Activated CD8-positive, alpha-beta memory T cell treated with anti-CD3 and anti-CD28 coated beads, Interleukin-2, amount 50 U/mL, for 24 hours (primary cell): Measurements from ENCODE around the gene UBE2D3.
A peak's percentile ranks its signal among the peaks of the same experiment; 100 is the strongest.
"Not testable (repeated sequence)": the region's sequence is repeated elsewhere in the genome, so short reads cannot be mapped to it uniquely, and the experiment has no call there.

Experiments
- DNase-seq: peaks from one replicate; pipeline ENCODE4 v3.0.0-alpha.2; 2020; ENCODE audit errors: extremely low read depth

UBE2D3 gene

DNA sequence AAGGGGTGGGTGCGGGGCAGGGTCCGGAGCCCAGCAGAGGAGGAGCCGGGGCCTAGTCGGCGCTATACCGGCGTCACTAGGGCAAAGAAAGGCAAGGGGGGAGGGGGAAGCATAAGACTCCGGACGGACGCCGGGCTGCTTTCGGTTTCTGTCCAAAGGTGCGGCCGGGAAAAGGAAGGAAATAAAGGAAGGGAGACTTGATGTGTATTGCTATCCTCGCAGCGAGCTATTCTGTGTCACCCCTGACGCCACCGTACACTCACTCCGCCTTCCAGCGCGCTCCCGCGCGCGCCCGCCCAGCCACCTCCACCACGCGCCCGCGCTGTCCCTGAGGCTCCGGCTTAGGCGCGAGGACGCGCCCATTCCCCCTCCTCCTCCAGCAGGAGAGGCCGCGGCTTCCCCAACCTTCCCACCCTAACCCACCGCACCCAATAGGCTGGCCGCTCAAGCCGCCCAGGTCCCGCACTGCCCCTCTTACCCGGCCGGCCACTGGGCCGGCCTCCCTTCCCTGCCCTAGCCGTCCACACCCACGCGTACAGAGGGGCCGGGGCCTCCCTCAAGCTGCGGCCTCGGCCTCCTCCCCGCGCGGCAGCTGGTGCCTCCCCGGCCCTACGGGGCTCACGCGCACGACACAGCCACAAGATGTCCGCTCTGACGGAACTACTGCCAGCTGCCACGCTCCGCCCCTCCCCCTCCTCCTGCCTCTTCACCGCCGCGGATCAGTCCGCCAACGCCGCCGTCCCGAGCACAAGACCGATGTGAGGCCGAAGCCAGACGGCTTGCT is at the start of gene UBE2D3:
TSS of gene UBE2D3 (minus strand) at position 662 of the 784 bp plus-strand sequence. CDS start 1,043 bp downstream, outside the sequence.
- peak; percentile 89 for DNase-seq

DNA sequence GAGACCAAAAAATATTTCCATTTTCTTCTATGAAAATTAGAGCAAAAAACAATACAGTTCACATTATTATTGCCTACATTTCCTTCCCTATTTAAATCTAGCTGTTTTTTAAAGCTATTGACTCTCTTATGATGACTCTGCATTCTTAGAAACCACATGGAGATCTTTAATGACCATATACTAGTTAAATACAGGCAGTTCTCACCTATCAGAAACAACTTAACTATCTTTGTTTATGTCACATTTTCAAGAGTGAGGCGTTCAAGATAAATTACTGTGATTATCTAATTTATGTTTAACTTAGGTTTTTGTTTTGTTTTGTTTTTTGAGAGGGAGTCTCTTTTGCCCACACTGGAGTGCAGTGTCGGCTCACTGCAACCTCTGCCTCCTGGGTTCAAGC is 44.4 kb upstream of the UBE2D3 start:
- DNase-seq: no peak

DNA sequence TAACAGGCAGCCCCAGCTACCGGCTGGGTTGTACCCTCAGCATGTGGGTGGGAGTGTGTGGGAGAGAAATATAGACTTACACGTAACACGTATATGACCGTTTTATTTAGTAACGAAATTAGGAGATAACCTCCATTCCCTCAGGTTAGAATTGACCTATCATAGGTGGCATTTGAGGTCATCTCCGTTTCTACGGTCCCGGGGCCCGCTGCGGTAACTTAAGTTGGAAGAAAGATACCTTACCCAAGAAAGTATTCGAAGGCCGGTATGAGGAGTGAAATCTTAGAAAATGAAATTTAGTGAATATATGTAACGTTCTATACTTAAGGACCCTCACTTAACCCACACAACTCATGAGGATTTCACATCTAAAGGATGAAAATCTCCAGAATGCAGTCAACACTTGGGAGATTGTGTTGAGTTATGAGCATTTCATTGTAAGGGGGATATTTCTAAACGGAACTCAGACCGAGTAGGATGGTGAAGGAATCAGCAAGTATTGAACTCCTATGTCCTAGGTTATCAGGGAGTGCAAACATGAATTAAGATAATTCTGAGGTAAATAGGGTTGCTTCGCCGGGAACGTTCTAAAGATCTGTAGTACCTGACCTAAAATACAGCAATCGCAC is 42.3 kb upstream of the UBE2D3 start:
- DNase-seq: peak; percentile 13

DNA sequence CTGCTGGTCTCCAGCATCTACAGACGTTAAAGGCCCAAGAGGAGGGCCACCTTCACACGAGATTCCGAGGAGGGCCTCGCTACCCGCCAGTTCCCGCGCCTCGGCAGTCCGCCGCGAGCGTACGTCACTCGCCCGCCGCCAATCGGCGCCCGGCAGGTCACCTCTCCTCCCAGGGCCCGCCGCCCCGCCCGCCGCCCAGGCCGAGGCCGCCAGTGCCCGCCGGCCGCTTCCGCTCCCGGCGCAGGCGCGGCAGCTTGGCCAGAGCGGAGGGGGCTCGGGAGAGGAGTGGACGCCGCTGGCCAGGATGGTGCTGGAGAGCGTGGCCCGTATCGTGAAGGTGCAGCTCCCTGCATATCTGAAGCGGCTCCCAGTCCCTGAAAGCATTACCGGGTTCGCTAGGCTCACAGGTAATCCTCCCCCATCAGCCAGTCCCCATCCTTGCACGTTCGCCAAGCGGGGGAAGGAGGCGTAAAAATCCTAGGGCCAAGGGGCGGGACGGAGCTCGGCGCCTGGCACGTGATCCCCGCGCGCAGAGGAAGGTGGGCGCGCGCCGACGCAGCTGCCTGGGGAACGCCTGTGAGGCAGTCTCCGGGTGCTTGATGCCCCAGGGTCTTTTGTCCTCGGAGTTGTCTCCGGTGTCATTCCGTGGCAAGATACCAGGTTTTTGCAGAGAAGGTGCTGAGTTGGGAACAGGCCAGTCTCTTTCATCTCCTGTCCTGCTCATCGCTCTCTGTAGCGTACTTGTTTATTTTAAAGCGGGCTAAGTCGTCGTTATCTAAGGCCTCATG is 41.6 kb upstream of the UBE2D3 start, which contains the start of gene CISD2:
TSS of gene CISD2 (plus strand) at position 212 of the 788 bp plus-strand sequence. CDS start at position 305, 93 bp downstream.
- peak; percentile 81 for DNase-seq

DNA sequence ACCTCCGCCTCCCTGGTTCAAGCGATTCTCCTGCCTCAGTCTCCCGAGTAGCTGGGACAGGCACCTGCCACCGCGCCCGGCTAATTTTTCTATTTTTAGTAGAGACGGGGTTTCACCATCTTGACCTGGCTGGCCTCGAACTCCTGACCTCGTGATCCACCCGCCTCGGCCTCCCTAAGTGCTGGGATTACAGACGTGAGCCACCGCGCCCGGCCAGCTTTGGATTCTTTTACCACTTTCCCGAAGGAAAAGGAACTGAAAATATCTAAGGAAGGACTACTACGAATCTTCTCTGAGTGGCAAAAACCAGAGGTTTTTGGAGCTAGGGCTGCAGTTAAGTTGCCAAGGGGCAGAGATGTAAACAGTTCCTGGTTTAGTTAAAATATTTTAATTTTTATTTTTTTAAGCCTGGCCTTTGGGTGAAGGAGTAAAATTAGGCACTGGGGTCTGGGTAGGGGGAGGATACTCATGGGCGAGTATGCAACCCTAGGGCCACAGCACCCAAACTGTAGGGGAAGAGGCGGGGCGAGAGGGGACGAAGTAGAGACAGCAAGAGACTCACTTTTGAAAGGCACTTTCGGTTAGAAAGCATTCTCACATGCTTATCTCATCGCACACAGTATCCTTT is 40.9 kb upstream of the UBE2D3 start:
- no peak for DNase-seq

DNA sequence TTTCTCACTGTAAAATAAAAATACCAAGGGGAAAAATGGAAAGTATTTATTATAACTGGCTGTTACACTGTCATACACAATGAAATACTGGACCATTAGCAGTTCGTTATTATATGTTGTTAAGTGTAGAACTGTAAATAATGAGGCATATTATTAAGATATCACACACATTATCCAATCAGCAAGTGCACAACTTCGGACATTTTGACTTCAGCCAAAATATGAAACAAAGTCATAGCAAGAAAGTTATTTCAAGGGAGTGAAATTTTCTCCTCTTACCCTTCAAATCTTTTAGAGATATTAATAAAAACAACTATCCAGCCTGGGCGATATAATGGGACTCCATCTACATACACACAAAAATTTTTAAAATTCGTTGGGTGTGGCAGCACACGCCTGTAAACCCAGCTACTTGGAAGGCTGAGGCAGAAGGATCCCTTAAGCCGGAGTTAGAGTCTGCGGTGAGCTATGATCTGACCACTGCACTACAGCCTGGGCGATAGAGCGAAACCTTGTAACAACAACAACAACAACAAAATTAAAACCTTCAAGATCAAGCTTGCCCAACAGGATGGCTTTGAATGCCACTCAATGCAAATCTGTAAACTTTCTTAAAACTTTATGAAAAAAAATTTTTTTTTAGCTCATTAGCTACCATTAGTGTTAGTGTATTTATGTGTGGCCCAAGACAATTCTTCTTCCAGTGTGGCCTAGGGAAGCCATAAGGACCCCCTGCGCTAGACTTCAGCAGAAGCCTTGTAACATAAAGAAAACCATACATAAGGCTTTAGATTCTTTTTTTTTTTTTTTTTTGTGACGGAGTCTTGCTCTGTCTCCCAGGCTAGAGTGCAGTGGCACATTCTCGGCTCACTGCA is 40.2 kb upstream of the UBE2D3 start:
- DNase-seq: no peak

DNA sequence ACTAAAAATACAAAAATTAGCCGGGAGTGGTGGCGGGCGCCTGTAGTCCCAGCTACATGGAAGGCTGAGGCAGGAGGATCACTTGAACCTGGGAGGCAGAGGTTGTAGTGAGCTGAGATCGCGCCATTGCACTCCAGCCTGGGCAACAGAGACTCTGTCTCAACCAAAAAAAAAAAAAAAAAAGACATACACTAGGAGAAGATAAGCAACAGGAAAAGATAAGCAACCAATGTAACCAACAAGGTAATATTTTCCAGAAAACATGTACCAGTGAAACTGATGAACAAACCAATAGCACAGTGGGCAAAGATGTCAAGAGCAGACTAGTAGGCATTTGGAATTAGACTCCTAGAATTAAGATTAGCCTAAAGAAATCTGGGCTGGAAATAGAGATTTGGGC is 38.0 kb upstream of the UBE2D3 start:
- not testable (repeated sequence) for DNase-seq

DNA sequence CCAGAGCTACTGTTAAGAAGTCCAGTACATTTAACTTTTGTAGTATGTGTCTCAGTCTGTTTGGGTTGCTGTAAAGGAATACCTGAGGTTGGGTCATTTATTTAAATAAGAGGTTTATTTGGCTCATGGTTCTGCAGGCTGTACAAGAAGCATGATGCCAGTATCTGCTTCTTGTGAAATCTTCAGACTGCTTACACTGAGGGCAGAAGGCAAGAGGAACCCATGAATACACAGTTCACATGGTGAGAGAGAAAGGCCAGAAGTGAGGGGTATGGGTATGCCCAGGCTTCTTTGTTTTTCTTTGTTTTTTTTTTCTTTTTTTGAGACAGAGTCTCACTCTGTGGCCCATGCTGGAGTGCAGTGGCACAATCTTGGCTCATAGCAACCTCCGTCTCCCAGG is 35.4 kb upstream of the UBE2D3 start:
- no peak for DNase-seq

DNA sequence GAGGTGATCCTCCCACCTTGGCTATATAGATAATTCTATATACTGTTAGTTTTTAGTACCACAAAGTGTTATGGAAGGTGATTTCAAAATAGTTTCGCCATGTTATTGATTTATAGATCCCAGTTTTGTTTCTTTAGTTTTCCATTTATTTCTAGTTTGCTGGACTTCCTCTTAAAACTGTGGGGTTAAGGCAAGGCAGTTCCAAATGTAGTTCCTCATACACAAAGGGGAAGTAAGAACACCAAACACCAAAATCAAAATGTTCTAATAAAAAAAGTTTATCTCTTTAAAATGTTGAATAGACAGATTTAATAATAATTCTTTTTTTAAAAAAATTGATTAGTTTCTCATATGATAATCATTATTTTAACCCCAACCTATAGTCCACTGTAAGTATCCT is 34.7 kb upstream of the UBE2D3 start:
- no peak for DNase-seq

DNA sequence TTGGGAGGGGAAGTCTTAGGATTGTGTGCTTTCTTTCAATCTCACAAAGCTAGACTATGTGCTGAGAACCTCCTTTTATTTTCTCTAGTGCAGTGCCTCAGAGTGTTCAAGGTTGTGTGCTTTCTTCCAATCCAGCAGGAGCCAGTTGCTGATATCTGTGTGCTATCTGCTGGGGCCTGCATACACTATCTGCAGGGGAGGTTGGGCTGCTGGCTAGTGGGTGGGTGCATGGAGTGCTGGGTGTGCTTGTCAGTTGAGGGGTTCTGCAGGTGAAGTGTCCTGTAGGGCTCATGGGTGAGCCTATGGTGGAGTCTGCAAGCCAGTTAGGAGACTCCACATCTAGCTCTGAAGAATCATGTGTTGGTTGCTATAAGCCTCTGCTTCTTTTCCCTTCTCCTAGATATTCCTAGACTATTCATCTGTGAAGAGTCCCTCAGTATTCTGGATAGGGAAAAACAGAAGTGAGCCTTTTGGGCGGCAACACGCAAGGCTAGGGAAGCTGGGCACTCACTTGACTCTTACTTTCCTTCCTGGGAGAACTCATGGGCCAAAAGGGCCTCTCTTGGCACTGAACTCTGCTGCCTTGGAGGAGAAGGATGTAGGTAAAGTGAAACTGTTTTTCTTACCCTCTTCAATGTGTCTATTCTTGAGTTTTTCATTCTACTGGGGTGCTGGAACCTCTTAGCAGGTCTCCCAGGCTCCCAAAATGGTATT is 33.4 kb upstream of the UBE2D3 start:
- DNase-seq: no peak

DNA sequence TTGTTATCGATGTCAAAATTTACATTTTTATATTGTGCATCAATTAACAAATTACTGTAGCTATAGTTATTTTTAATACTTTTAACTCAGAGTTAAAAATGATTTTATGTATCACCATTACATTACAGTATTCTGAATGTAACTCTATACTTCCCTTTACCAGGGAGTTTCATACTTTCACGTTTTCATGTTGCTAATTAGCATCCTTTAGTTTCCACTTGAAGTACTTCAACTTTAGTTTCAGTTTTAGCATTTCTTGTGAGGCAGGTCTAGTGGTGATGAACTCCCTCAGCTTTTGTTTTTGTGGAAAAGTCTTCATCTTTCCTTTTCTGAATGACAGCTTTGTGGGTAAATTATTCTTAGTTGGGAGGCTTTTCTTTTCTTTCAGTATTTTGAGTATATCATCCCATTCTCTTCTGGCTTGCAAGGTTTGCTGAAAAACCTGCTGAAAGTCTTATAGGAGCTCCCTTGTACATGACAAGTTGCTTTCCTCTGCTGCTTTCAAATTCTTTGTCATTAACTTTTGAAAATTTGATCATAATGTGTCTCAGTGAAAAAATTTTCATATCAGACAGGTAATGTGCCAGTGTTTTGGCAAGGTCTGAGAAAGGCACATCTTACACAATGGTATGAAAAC is 31.6 kb upstream of the UBE2D3 start:
- no peak for DNase-seq

DNA sequence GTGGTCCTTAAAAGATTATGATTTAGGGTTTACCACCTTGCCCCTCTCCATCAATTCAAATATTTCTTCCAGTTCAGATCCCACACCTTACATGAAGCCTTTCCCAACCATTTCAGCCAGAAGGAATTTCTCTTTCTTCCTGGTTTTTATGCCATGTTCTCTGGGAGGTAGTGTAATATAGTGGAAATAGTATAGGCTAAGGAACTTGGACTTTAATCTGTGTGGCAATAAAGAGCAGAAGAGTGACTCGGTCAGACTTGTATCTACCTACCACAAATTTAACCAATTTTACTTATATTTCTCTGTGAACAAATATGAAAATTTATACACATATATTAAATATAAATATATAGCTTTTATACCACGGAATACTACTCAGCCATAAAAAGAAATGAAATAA is 23.0 kb upstream of the UBE2D3 start:
- no peak for DNase-seq

DNA sequence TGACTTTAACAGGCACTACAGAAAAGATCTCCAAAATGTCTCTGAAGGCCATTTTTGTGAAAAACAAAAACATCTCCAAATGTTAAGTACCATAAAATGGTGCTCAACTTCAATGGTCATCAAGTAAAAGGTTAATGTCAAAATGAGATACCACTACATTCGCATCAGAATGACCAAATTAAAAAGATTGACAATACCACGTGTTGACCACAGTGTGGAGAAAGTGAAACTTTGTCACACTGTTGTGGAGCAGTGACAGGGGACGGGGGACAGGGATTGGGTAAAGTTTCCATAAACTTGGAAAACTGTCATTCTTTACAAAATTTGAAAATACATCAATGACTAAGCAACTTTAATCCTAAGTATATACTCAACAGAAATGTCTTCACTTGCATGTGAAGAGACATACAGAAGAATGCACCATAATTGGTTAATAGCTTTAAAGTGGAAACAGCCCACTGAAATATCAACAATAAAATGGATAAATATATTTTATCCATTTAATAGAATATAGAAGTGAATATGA is 22.3 kb upstream of the UBE2D3 start:
- no peak for DNase-seq

DNA sequence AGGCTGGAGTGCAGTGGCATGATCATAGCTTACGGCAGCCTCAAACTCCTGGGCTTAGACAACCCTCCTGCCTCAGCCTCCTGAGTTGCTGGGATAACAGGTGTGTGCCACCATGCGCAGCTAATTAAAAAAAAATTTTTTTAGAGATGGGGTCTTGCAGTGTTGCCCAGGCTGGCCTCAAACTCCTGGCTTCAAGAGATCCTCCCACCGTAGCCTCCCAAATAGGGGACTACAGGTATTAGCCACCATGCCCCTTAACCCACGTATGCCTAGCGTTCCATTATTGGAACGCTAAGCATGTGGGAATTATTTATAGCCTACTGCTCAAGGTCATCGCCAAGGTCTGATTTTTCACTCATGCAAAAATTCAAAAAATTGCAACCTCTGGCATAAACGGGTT is 20.3 kb upstream of the UBE2D3 start:
- DNase-seq: no peak

DNA sequence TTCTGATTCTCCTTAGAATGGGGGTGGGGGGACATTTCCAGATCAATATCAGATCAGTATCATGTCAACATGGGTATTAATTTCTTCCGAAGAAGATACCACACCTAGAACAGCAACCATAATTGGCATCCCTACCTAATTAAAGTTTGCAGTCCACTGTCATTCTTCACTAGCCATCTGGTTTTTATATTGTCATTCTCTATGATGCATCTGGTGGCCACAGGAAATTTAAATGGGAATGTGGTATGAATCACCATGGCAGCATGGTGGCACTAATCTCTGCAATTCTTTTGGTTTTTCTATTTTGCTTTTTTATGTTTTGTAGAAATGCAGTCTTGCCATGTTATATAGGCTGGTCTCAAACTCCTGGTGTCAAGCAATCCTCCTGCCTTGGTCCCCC is 16.6 kb upstream of the UBE2D3 start:
- no peak for DNase-seq

DNA sequence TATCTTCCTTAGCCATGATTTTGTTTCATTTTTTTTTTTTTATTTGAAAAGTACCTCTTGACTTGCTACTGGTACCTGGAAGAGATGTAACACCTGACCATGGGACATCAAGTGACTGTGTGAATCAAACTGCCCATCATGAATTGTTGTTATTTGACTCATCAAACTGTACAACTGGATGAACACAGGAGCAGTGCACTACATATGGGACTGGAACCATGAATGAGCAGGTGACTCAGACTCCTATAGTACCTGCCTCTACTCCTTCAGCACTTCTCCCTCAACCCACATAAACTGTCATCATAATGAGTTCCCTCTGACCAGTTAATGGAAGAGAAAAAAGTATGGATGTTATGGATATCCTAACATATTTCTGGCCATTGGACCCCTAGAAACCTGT is 15.9 kb upstream of the UBE2D3 start:
- DNase-seq: no peak

DNA sequence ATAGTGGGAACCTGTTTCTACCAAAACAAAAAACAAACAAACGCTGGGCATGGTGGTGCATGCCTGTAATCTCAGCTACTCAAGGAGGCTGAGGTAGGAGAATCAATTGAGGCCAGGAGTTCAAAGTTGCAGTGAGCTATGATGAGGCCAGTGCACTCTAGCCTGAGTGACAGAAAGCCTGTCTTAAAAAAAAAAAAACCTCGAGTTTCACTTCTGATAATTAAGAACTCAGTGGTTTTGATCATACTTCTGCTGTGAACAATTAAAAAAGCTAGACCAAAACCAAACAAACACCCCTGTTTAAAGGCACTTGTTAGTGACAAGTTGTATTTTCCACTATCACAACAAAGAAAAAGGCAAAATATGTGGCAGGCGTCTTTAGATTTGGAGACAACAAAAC is 15.0 kb upstream of the UBE2D3 start:
- DNase-seq: no peak

DNA sequence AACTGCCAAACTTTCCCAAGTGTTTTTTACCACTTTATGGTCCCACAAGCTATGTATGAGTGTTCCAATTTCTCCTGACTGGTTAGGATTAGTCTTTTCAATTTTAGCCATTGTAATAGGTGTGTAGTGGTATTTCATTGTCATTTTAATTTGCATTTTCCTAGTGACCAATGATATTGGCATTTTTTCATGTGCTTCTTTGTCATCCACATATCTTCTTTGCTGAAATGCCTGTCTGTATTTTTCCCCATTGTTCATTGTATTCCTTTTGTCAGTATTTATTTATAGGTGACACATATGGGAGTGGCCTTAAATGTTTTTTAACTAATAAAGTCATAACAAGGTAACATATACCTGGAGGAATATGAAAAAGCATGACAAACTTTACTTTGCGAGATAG is 9.2 kb upstream of the UBE2D3 start:
- no peak for DNase-seq

DNA sequence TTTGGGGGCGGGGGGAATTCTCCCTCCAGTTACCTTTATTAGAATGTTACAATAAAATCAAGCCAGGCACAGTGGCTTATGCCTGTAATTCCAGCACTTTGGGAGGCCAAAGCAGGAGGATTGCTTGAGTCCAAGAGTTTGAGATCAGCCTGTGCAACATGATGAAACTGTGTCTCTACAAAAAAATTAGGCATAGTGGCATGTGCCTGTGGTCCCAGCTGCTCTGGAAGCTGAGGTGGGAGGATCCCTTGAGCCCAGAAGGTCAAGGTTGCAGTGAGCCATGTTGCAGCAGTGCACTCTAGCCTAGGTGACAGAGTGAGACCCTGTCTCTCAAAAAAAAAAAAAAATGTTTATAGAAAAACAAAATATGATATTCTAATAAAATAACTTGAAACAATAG is 5.3 kb upstream of the UBE2D3 start:
- DNase-seq: no peak

DNA sequence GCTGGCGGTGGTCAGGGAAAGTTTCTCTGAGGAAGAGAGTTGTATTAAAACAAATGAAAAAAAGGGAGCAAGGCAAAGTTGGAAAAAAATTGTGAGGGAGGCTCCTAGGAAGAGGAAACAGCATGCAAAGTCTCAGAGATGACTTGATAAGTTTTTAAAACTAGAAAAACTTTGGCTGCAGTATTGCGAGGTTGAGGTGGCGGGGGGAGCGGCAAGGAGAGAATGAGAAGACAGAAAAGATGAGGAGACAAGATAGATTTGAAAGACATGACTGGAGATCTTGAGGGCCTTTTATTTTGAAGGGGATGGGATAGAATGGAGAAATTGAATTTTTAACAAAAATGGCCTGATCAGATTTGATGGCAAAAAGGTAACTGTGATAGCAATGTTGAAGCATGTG is 4.8 kb upstream of the UBE2D3 start:
- no peak for DNase-seq
